Fibroblast of lung (primary cell): Measurements from ENCODE around the gene CTSE. TPM values are rescaled to one million over a fixed set of nuclear protein-coding genes. Genes with fewer than 3 reads are reported as not detected.
A peak's percentile ranks its signal among the peaks of the same experiment; 100 is the strongest.
"Not testable (repeated sequence)": the region's sequence is repeated elsewhere in the genome, so short reads cannot be mapped to it uniquely, and the experiment has no call there.

Experiments
- DNase-seq, 2 donors: peaks; one replicate each; pipeline versions ENCODE4 v3.0.0 to v3.0.0-alpha.2; 2010; ENCODE audit warnings: low read depth in 2 of 2
- H2AFZ ChIP-seq: 2 replicates; pipeline ENCODE4 v1.5.1; 2012; ENCODE audit warnings: low read length, control low read depth, inconsistent platforms
- H3K27ac ChIP-seq: 2 replicates; pipeline ENCODE4 v1.5.1; 2011; ENCODE audit warnings: low read length, control low read depth; ENCODE audit not compliant: insufficient read depth
- H3K27me3 ChIP-seq: 2 replicates; pipeline ENCODE4 v1.5.1; 2011; ENCODE audit warnings: mild to moderate bottlenecking, low read length; ENCODE audit not compliant: control insufficient read depth, insufficient read depth
- H3K36me3 ChIP-seq: 2 replicates; pipeline ENCODE4 v1.5.1; 2011; ENCODE audit warnings: low read length; ENCODE audit not compliant: control insufficient read depth, insufficient read depth
- H3K4me1 ChIP-seq: 2 replicates; pipeline ENCODE4 v1.5.1; 2011; ENCODE audit warnings: low read length; ENCODE audit not compliant: control insufficient read depth, insufficient read depth; ENCODE audit errors: extremely low read depth
- H3K4me2 ChIP-seq: 2 replicates; pipeline ENCODE4 v1.5.1; 2011; ENCODE audit warnings: low read length, control low read depth; ENCODE audit not compliant: insufficient read depth; ENCODE audit errors: extremely low read depth
- H3K4me3 ChIP-seq, 4 experiments: fragments of 200-600 bp in 1 of 4; sonication (generic) in 1 of 4; replicated peaks in 1 of 4; 2 replicates each; pipeline ENCODE4 v1.5.1; 2011 to 2016; ENCODE audit warnings: low read length in 4 of 4, low read depth in 3 of 4, mild to moderate bottlenecking in 3 of 4, control low read depth in 2 of 4, inconsistent platforms in 1 of 4, mixed read lengths in 1 of 4; ENCODE audit not compliant: insufficient read depth in 1 of 4; ENCODE audit errors: control extremely low read depth in 1 of 4
- H3K79me2 ChIP-seq: 2 replicates; pipeline ENCODE4 v1.5.1; 2012; ENCODE audit warnings: mild to moderate bottlenecking, low read length, inconsistent platforms; ENCODE audit not compliant: control insufficient read depth, insufficient read depth
- H3K9ac ChIP-seq: 2 replicates; pipeline ENCODE4 v1.5.1; 2011; ENCODE audit warnings: mild to moderate bottlenecking, low read length, control low read depth; ENCODE audit not compliant: insufficient read depth
- H3K9me3 ChIP-seq: 2 replicates; pipeline ENCODE4 v1.5.1; 2012; ENCODE audit warnings: low read depth, low read length; ENCODE audit not compliant: control insufficient read depth, insufficient read depth
- H4K20me1 ChIP-seq: 2 replicates; pipeline ENCODE4 v1.5.1; 2011; ENCODE audit warnings: low read length; ENCODE audit not compliant: control insufficient read depth, insufficient read depth; ENCODE audit errors: extremely low read depth
- EZH2 ChIP-seq: IDR thresholded peaks from 2 replicates; pipeline ENCODE4 v1.5.1; 2012; ENCODE audit warnings: low read length, control low read depth, mild to moderate bottlenecking; ENCODE audit errors: missing control alignments
- polyA plus RNA-seq, 2 donors: library from polyadenylated mRNA; depleted of rRNA in 1 of 2; stranded (reverse) in 1 of 2; unstranded in 1 of 2; fragments of >200 nt; gene quantifications; 2 replicates each; pipeline ENCODE4 v1.2.1, GENCODE V29; 2011 to 2012; ENCODE audit warnings: missing spikeins in 1 of 2
- total RNA-seq: library from RNA; depleted of rRNA; stranded (reverse); fragments of >200 nt; gene quantifications from 2 replicates; pipeline ENCODE4 v1.2.1, GENCODE V29; 2014
- TF ChIP-seq, protein P1 (sequence below), 2 donors: IDR thresholded peaks in 1 of 2; conservative IDR thresholded peaks in 1 of 2; 1 replicate in 1 of 2; 2 replicates in 1 of 2; pipeline ENCODE4 v1.5.1; 2011 to 2012; ENCODE audit warnings: low read length in 2 of 2, control low read depth in 1 of 2, inconsistent platforms in 1 of 2, low read depth in 1 of 2, mild to moderate bottlenecking in 1 of 2

Gene CTSE
- total and polyA plus RNA-seq, 2 donors (not counting 1 experiment from before 2014, with no cell fraction given) = not detected

GRCh38 chr1:205998457-205999241 is 25.0 kb downstream of the CTSE start:
- Histone ChIP-seq H3K9ac (no peak overlapping the region), H3K79me2 (no peaks in the 10 kb centered on the region), H3K4me1 (peaks cover 17% of the 10 kb centered on the region), H3K4me3 (no peak overlapping the region), H3K27ac (no peak overlapping the region), H3K27me3 (no peaks in the 10 kb centered on the region), H4K20me1 (no peaks in the 10 kb centered on the region), H2AFZ (no peak overlapping the region), H3K9me3 (no peaks in the 10 kb centered on the region), H3K36me3 (no peaks in the 10 kb centered on the region), H3K4me2 (no peak overlapping the region)
- DNase-seq = peak in 1 of 2 donors; percentile 12
- TF ChIP-seq, protein P1, sequence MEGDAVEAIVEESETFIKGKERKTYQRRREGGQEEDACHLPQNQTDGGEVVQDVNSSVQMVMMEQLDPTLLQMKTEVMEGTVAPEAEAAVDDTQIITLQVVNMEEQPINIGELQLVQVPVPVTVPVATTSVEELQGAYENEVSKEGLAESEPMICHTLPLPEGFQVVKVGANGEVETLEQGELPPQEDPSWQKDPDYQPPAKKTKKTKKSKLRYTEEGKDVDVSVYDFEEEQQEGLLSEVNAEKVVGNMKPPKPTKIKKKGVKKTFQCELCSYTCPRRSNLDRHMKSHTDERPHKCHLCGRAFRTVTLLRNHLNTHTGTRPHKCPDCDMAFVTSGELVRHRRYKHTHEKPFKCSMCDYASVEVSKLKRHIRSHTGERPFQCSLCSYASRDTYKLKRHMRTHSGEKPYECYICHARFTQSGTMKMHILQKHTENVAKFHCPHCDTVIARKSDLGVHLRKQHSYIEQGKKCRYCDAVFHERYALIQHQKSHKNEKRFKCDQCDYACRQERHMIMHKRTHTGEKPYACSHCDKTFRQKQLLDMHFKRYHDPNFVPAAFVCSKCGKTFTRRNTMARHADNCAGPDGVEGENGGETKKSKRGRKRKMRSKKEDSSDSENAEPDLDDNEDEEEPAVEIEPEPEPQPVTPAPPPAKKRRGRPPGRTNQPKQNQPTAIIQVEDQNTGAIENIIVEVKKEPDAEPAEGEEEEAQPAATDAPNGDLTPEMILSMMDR (conservative IDR thresholded peaks at IDR 0.05 in 1 of 2, IDR thresholded peaks at IDR 0.05 in 1 of 2; ENCODE audit: low read depth in 1 of 2, low read length in 2 of 2) = no peak
- no peak for TF ChIP-seq EZH2

DNA sequence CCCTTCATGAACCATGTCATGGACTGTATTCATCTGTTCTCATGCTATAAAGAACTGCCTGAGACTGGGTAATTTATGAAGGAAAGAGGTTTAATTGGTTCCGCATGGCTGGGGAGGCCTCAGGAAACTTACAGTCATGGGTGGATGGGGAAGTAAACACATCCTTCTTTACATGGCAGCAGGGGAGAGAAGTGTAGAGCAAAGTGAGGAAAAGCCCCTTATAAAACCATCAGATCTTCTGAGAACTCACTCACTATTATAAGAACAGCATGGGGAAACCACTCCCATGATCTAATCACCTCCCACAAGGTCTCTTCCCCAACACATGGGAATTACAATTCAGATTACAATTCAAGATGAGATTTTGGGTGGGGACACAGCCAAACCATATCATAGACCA is 27.1 kb downstream of the CTSE start:
- not testable (repeated sequence) for H3K27ac ChIP-seq, H3K4me2 ChIP-seq, H3K4me3 ChIP-seq, H2AFZ ChIP-seq, DNase-seq, H3K79me2 ChIP-seq, H3K27me3 ChIP-seq, H3K9ac ChIP-seq, H4K20me1 ChIP-seq, H3K9me3 ChIP-seq, H3K36me3 ChIP-seq, H3K4me1 ChIP-seq

- no peak overlapping the region for H3K4me3 ChIP-seq
Measured at GRCh38 chr1:205994346-205994745, 29.3 kb downstream of the CTSE start.

More at GRCh38 chr1:205994346-205994745, 29.3 kb downstream of the CTSE start:
- Histone ChIP-seq H3K79me2 (no peaks in the 10 kb centered on the region), H3K36me3 (no peaks in the 10 kb centered on the region), H3K4me1 (peaks cover 2% of the 10 kb centered on the region), H4K20me1 (no peaks in the 10 kb centered on the region), H3K4me2 (no peak overlapping the region), H3K27me3 (no peaks in the 10 kb centered on the region), H3K9ac (no peak overlapping the region), H2AFZ (no peak overlapping the region), H3K27ac (no peak overlapping the region), H3K9me3 (no peaks in the 10 kb centered on the region)
- TF ChIP-seq, protein P1 (conservative IDR thresholded peaks at IDR 0.05 in 1 of 2, IDR thresholded peaks at IDR 0.05 in 1 of 2; ENCODE audit: low read depth in 1 of 2, low read length in 2 of 2) = no peak
- TF ChIP-seq EZH2 = no peak
- DNase-seq = no peak
